ENCODE measurements around the gene NREP. TPM values are rescaled to one million over a fixed set of nuclear protein-coding genes. Genes with fewer than 3 reads are reported as not detected.

Gene NREP
- total RNA-seq, 1 experiment from 2014 or later = 160 TPM

- TF ChIP-seq ZNF532 (CRISPR knock-in tag; IDR thresholded peaks at IDR 0.05; ENCODE audit: borderline replicate concordance) (no peak), ZNF671 (CRISPR knock-in tag; IDR thresholded peaks at IDR 0.05) (no peak), PRRX2 (CRISPR knock-in tag; IDR thresholded peaks at IDR 0.05) (no peak), ZNF121 (CRISPR knock-in tag; IDR thresholded peaks at IDR 0.05) (no peak), JAZF1 (CRISPR knock-in tag; IDR thresholded peaks at IDR 0.05) (no peak), FOXP1 (CRISPR knock-in tag; IDR thresholded peaks at IDR 0.05; ENCODE audit: borderline replicate concordance) (no peak), NR1H2 (CRISPR knock-in tag; IDR thresholded peaks at IDR 0.05) (no peak), SOX15 (CRISPR knock-in tag; IDR thresholded peaks at IDR 0.05) (no peak), EMX1 (CRISPR knock-in tag; IDR thresholded peaks at IDR 0.05) (no peak), RORB (CRISPR knock-in tag; IDR thresholded peaks at IDR 0.05) (no peak), HMGXB4 (CRISPR knock-in tag; IDR thresholded peaks at IDR 0.05) (no peak), TCF7 (CRISPR knock-in tag; IDR thresholded peaks at IDR 0.05; ENCODE audit: low read depth) (no peak), GRHL2 (CRISPR knock-in tag; IDR thresholded peaks at IDR 0.05; ENCODE audit: insufficient replicate concordance, severe bottlenecking) (no peak), FOXP4 (CRISPR knock-in tag; IDR thresholded peaks at IDR 0.05) (no peak), ZSCAN18 (CRISPR knock-in tag; IDR thresholded peaks at IDR 0.05) (no peak), NFATC4 (CRISPR knock-in tag; IDR thresholded peaks at IDR 0.05) (no peak)
- CTCF ChIA-PET = interaction anchor here (1.1 kb wide), 1 partner anchor 79 kb away, joined by 3 read pairs; no protein-coding TSS in a partner anchor
- no peaks in the 10 kb centered on the region for H3K36me3 Mint-ChIP-seq
- H3K27me3 Mint-ChIP-seq (ENCODE audit: low read depth) = no peaks in the 10 kb centered on the region
- peaks cover 97% of the 10 kb centered on the region for H3K4me1 Mint-ChIP-seq
- no peak overlapping the region for H3K4me3 Mint-ChIP-seq
- no peaks in the 10 kb centered on the region for H3K9me3 Mint-ChIP-seq
- POLR2A ChIA-PET = no interaction called here
- DNase-seq (ENCODE audit: low spot score) (no peak), ATAC-seq (no peak)
- H3K27ac Mint-ChIP-seq = peak overlapping the region; percentile 88
Measured at GRCh38 chr5:111741278-111741677, 15.7 kb downstream of the NREP start.

- Mint-ChIP-seq H3K27ac (no peak overlapping the region), H3K4me3 (no peak overlapping the region), H3K4me1 (peaks cover 88% of the 10 kb centered on the region), H3K9me3 (no peaks in the 10 kb centered on the region), H3K27me3 (ENCODE audit: low read depth) (no peaks in the 10 kb centered on the region), H3K36me3 (peaks cover 8% of the 10 kb centered on the region)
- ATAC-seq = no peak
- ChIA-PET POLR2A (interaction anchor here (0.8 kb wide), 1 partner anchor 18 kb away, joined by 3 read pairs; the partner anchor contains the start of gene NREP), CTCF (no interaction called here)
- DNase-seq (ENCODE audit: low spot score) = no peak
- TF ChIP-seq MLX (CRISPR knock-in tag; IDR thresholded peaks at IDR 0.05) = no peak
- TF ChIP-seq ZNF138 (CRISPR knock-in tag; conservative IDR thresholded peaks at IDR 0.05) = no peak
- TF ChIP-seq TP53 (CRISPR knock-in tag; IDR thresholded peaks at IDR 0.05) = no peak
- TF ChIP-seq HMGXB4 (CRISPR knock-in tag; IDR thresholded peaks at IDR 0.05) = no peak
- TF ChIP-seq ZSCAN18 (CRISPR knock-in tag; IDR thresholded peaks at IDR 0.05) = no peak
- TF ChIP-seq RELA (CRISPR knock-in tag; IDR thresholded peaks at IDR 0.05; ENCODE audit: borderline replicate concordance) = no peak
- TF ChIP-seq ZNF317 (CRISPR knock-in tag; IDR thresholded peaks at IDR 0.05; ENCODE audit: borderline replicate concordance, low read depth) = no peak
Measured at GRCh38 chr5:111739416-111739815, 17.6 kb downstream of the NREP start.

All from WTC11 (cell line).